ENCODE data around the gene RFX2. TPM values are rescaled to one million over a fixed set of nuclear protein-coding genes. Genes with fewer than 3 reads are reported as not detected.

RFX2 gene
- total RNA-seq, 1 donor from 2014 or later, result 1.2 TPM

- TF ChIP-seq, protein P1, sequence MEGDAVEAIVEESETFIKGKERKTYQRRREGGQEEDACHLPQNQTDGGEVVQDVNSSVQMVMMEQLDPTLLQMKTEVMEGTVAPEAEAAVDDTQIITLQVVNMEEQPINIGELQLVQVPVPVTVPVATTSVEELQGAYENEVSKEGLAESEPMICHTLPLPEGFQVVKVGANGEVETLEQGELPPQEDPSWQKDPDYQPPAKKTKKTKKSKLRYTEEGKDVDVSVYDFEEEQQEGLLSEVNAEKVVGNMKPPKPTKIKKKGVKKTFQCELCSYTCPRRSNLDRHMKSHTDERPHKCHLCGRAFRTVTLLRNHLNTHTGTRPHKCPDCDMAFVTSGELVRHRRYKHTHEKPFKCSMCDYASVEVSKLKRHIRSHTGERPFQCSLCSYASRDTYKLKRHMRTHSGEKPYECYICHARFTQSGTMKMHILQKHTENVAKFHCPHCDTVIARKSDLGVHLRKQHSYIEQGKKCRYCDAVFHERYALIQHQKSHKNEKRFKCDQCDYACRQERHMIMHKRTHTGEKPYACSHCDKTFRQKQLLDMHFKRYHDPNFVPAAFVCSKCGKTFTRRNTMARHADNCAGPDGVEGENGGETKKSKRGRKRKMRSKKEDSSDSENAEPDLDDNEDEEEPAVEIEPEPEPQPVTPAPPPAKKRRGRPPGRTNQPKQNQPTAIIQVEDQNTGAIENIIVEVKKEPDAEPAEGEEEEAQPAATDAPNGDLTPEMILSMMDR (IDR thresholded peaks at IDR 0.05; ENCODE audit: unreplicated experiment), result no peak
- Mint-ChIP-seq H3K4me3 (ENCODE audit: unreplicated experiment) (no peak overlapping the region), H3K27ac (ENCODE audit: unreplicated experiment) (no peak overlapping the region), H3K9me3 (ENCODE audit: unreplicated experiment) (no peaks in the 10 kb centered on the region), H3K4me1 (ENCODE audit: unreplicated experiment) (no peaks in the 10 kb centered on the region), H3K36me3 (ENCODE audit: low read depth, unreplicated experiment) (no peaks in the 10 kb centered on the region), H3K27me3 (ENCODE audit: unreplicated experiment) (no peaks in the 10 kb centered on the region)
- DNase-seq (ENCODE audit: low spot score), result no peak
Measured at GRCh38 chr19:6034512-6034911, 75.8 kb downstream of the RFX2 start.

GRCh38 chr19:6033744-6034264 is 76.5 kb downstream of the RFX2 start:
- no peaks in the 10 kb centered on the region for H3K9me3 Mint-ChIP-seq (ENCODE audit: unreplicated experiment)
- no peak overlapping the region for H3K27ac Mint-ChIP-seq (ENCODE audit: unreplicated experiment)
- H3K4me1 Mint-ChIP-seq (ENCODE audit: unreplicated experiment), result no peaks in the 10 kb centered on the region
- DNase-seq (ENCODE audit: low spot score), result no peak
- TF ChIP-seq, protein P1 (IDR thresholded peaks at IDR 0.05; ENCODE audit: unreplicated experiment), result no peak
- no peaks in the 10 kb centered on the region for H3K36me3 Mint-ChIP-seq (ENCODE audit: low read depth, unreplicated experiment)
- H3K4me3 Mint-ChIP-seq (ENCODE audit: unreplicated experiment), result no peak overlapping the region
- H3K27me3 Mint-ChIP-seq (ENCODE audit: unreplicated experiment), result no peaks in the 10 kb centered on the region

GRCh38 chr19:6032827-6033226 is 77.5 kb downstream of the RFX2 start:
- Mint-ChIP-seq H3K27ac (ENCODE audit: unreplicated experiment) (no peak overlapping the region), H3K36me3 (ENCODE audit: low read depth, unreplicated experiment) (no peaks in the 10 kb centered on the region), H3K4me1 (ENCODE audit: unreplicated experiment) (no peaks in the 10 kb centered on the region), H3K27me3 (ENCODE audit: unreplicated experiment) (no peaks in the 10 kb centered on the region), H3K4me3 (ENCODE audit: unreplicated experiment) (no peak overlapping the region), H3K9me3 (ENCODE audit: unreplicated experiment) (no peaks in the 10 kb centered on the region)
- TF ChIP-seq, protein P1 (IDR thresholded peaks at IDR 0.05; ENCODE audit: unreplicated experiment), result no peak
- no peak for DNase-seq (ENCODE audit: low spot score)

DNA sequence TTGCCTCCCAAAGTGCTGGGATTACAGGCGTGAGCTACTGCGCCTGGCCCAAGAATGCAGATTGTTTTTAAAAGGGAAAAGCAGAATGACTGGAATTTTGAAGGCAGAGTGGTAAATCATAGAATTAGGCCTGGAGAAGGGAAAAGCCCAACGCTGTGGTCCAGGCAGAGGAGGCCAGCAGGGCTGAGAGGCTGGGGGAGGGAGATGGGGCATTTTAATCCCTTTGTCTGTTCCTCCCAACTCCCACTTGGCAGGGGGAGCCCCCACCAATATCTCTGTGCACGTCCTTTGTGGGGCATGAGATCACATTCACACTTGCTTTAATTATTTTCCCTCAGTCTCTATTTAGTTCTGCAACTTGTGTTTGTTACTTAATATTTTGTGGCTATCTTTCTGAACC is 77.9 kb downstream of the RFX2 start:
- Mint-ChIP-seq H3K27ac (ENCODE audit: unreplicated experiment) (no peak overlapping the region), H3K27me3 (ENCODE audit: unreplicated experiment) (no peaks in the 10 kb centered on the region), H3K9me3 (ENCODE audit: unreplicated experiment) (no peaks in the 10 kb centered on the region), H3K4me3 (ENCODE audit: unreplicated experiment) (no peak overlapping the region), H3K4me1 (ENCODE audit: unreplicated experiment) (no peaks in the 10 kb centered on the region), H3K36me3 (ENCODE audit: low read depth, unreplicated experiment) (no peaks in the 10 kb centered on the region)
- DNase-seq (ENCODE audit: low spot score), result no peak
- TF ChIP-seq, protein P1 (IDR thresholded peaks at IDR 0.05; ENCODE audit: unreplicated experiment), result no peak

DNA sequence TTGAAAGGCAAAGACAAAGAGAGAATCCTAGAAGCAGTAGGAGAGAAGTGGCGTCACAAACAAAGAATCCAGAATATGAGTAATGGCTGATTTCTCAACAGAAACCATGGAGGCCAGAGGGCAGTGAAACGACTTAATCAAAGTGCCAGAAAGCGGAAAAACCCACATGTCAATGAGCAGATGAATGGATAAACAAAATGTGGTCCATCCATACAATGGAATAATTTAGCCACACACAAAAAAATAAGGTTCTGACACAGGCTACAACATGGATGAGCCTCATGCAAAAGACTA is 80.1 kb downstream of the RFX2 start:
- TF ChIP-seq, protein P1 (IDR thresholded peaks at IDR 0.05; ENCODE audit: unreplicated experiment), result no peak
- Mint-ChIP-seq H3K9me3 (ENCODE audit: unreplicated experiment) (no peaks in the 10 kb centered on the region), H3K27me3 (ENCODE audit: unreplicated experiment) (peaks cover 2% of the 10 kb centered on the region), H3K27ac (ENCODE audit: unreplicated experiment) (no peak overlapping the region), H3K36me3 (ENCODE audit: low read depth, unreplicated experiment) (no peaks in the 10 kb centered on the region), H3K4me1 (ENCODE audit: unreplicated experiment) (no peaks in the 10 kb centered on the region), H3K4me3 (ENCODE audit: unreplicated experiment) (no peak overlapping the region)
- no peak for DNase-seq (ENCODE audit: low spot score)
